IMR-90 (cell line): ENCODE data around the gene COL5A1.

Experiments used
- CEBPB ChIP-seq: IDR thresholded peaks from 2 replicates; pipeline ENCODE4 v1.6.1; 2012; ENCODE audit warnings: low read depth, low read length, improper control_type of control experiment
- CHD1 ChIP-seq: IDR thresholded peaks from 2 replicates; pipeline ENCODE4 v1.6.1; 2012; ENCODE audit warnings: low read depth, low read length, improper control_type of control experiment
- CTCF ChIP-seq: conservative IDR thresholded peaks from 2 replicates; pipeline ENCODE4 v1.5.1; 2012; ENCODE audit warnings: mild to moderate bottlenecking, low read depth, low read length, improper control_type of control experiment
- FOS ChIP-seq: fragments of 150-350 bp; IDR thresholded peaks from 2 replicates; pipeline ENCODE4 v1.6.1; 2016; ENCODE audit warnings: low read depth, low read length
- MAFK ChIP-seq: IDR thresholded peaks from 2 replicates; pipeline ENCODE4 v1.6.1; 2012; ENCODE audit warnings: low read depth, low read length, improper control_type of control experiment
- MAZ ChIP-seq: IDR thresholded peaks from 2 replicates; pipeline ENCODE4 v1.6.1; 2012; ENCODE audit warnings: low read depth, mild to moderate bottlenecking, low read length, improper control_type of control experiment, moderate library complexity, borderline replicate concordance
- MXI1 ChIP-seq: IDR thresholded peaks from 2 replicates; pipeline ENCODE4 v1.6.1; 2012; ENCODE audit warnings: low read depth, mild to moderate bottlenecking, low read length, moderate library complexity, borderline replicate concordance
- POLR2A ChIP-seq: IDR thresholded peaks from 2 replicates; pipeline ENCODE4 v1.6.1; 2012; ENCODE audit warnings: mild to moderate bottlenecking, low read depth, low read length
- RAD21 ChIP-seq: IDR thresholded peaks from 2 replicates; pipeline ENCODE4 v1.6.1; 2012; ENCODE audit warnings: low read length, improper control_type of control experiment
- RCOR1 ChIP-seq: IDR thresholded peaks from 2 replicates; pipeline ENCODE4 v1.6.1; 2012; ENCODE audit warnings: mild to moderate bottlenecking, low read length, improper control_type of control experiment; ENCODE audit not compliant: insufficient replicate concordance
- RFX5 ChIP-seq: IDR thresholded peaks from 2 replicates; pipeline ENCODE4 v1.8.0; 2012; ENCODE audit warnings: low read depth, mild to moderate bottlenecking, low read length, moderate library complexity
- SMC3 ChIP-seq: fragments of 150-350 bp; IDR thresholded peaks from 2 replicates; pipeline ENCODE4 v1.6.1; 2016; ENCODE audit warnings: low read depth, mild to moderate bottlenecking, antibody characterized with exemption, low read length, moderate library complexity
- USF2 ChIP-seq: fragments of 150-350 bp; IDR thresholded peaks from 2 replicates; pipeline ENCODE4 v1.6.1; 2017; ENCODE audit warnings: mild to moderate bottlenecking, antibody characterized with exemption, low read length, low read depth
- TF ChIP-seq, protein P1 (sequence below): fragments of 150-350 bp; IDR thresholded peaks from 2 replicates; pipeline ENCODE4 v1.6.1; 2016; ENCODE audit warnings: low read depth, mild to moderate bottlenecking, low read length, moderate library complexity, borderline replicate concordance

DNA sequence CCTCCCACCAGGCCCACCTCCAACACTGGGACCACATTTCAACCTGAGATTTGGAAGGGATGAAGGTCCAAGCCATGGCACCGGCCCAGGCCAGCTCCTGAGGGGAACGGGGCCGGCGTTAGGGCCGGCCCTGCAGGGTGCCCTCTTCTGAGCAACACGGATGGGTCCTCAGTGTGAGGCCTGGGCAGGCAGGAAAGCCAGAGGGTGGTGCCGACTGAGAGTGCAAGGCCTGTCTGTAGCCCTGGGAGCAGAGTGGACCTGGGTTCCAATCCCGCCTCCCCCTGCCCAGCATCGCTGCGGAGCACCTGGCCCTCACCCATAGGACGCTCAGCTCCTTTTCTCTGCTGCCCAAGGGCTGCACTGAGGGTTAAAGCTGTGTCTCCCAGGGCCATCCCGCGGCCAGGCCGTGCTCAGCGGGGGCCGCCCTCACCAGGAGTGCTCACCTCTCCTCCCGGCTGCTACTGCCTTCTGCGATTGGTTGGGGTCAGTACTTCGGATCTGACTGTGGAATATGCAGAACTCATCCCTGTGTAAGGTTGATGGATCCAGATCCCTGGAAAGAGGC, 194.9 kb downstream of the COL5A1 start:
- TF ChIP-seq CTCF (no peak), SMC3 (no peak), USF2 (no peak), RAD21 (no peak), RCOR1 (no peak), POLR2A (no peak), MAFK (no peak), CHD1 (no peak), RFX5 (no peak), MAZ (no peak), CEBPB (no peak), FOS (no peak), MXI1 (no peak)
- TF ChIP-seq, protein P1, sequence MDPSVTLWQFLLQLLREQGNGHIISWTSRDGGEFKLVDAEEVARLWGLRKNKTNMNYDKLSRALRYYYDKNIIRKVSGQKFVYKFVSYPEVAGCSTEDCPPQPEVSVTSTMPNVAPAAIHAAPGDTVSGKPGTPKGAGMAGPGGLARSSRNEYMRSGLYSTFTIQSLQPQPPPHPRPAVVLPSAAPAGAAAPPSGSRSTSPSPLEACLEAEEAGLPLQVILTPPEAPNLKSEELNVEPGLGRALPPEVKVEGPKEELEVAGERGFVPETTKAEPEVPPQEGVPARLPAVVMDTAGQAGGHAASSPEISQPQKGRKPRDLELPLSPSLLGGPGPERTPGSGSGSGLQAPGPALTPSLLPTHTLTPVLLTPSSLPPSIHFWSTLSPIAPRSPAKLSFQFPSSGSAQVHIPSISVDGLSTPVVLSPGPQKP, result no peak
